Neuronal stem cell (in vitro differentiated cells): Measurements from ENCODE around the gene CDC26.

ENCODE experiments used
- DNase-seq: peaks from one replicate; pipeline ENCODE4 v3.0.0-alpha.2; 2013; ENCODE audit warnings: low spot score
- H2AFZ ChIP-seq: one replicate; pipeline ENCODE4 v1.6.1; 2013; ENCODE audit warnings: mild to moderate bottlenecking, low read length, inconsistent platforms
- H2AK5ac ChIP-seq: 2 replicates; pipeline ENCODE4 v1.6.1; 2013; ENCODE audit warnings: low read depth, mild to moderate bottlenecking, inconsistent platforms, low read length, moderate library complexity, mixed read lengths
- H2BK120ac ChIP-seq: 2 replicates; pipeline ENCODE4 v1.6.1; 2013; ENCODE audit warnings: low read depth, mild to moderate bottlenecking, inconsistent platforms, low read length, moderate library complexity, mixed read lengths
- H2BK12ac ChIP-seq: one replicate; pipeline ENCODE4 v1.6.1; 2013; ENCODE audit warnings: low read length, inconsistent platforms
- H2BK15ac ChIP-seq: 2 replicates; pipeline ENCODE4 v1.6.1; 2013; ENCODE audit warnings: mild to moderate bottlenecking, low read length, inconsistent platforms, mixed read lengths
- H2BK5ac ChIP-seq: one replicate; pipeline ENCODE4 v1.6.1; 2013; ENCODE audit warnings: inconsistent platforms, mild to moderate bottlenecking, low read length, moderate library complexity
- H3K14ac ChIP-seq: one replicate; pipeline ENCODE4 v1.6.1; 2013; ENCODE audit warnings: low read length, inconsistent platforms
- H3K18ac ChIP-seq: 2 replicates; pipeline ENCODE4 v1.6.1; 2013; ENCODE audit warnings: low read length, inconsistent platforms
- H3K23ac ChIP-seq: 2 replicates; pipeline ENCODE4 v1.6.1; 2013; ENCODE audit warnings: low read depth, mild to moderate bottlenecking, mixed read lengths, low read length, inconsistent platforms; ENCODE audit not compliant: poor library complexity
- H3K27ac ChIP-seq: replicated peaks from 3 replicates; pipeline ENCODE4 v1.5.1; 2013; ENCODE audit warnings: low read length, inconsistent platforms
- H3K27me3 ChIP-seq, 3 experiments: 2 replicates each; pipeline ENCODE4 v1.6.1; 2013; ENCODE audit warnings: low read length in 3 of 3, mild to moderate bottlenecking in 2 of 3, inconsistent platforms in 1 of 3, low read depth in 1 of 3, mixed read lengths in 1 of 3, moderate library complexity in 1 of 3; ENCODE audit not compliant: control insufficient read depth in 3 of 3, insufficient read depth in 3 of 3
- H3K36me3 ChIP-seq, 2 donors: replicated peaks in 1 of 2; 2 replicates each; pipeline ENCODE4 v1.6.1; 2013; ENCODE audit warnings: low read length in 2 of 2; ENCODE audit not compliant: control insufficient read depth in 2 of 2, insufficient read depth in 2 of 2
- H3K4ac ChIP-seq: 2 replicates; pipeline ENCODE4 v1.6.1; 2013; ENCODE audit warnings: inconsistent platforms, mild to moderate bottlenecking, low read length, moderate library complexity
- H3K4me1 ChIP-seq, 2 donors: 1 replicate in 1 of 2; 2 replicates in 1 of 2; pipeline ENCODE4 v1.6.1; 2013; ENCODE audit warnings: low read length in 2 of 2, low read depth in 1 of 2; ENCODE audit not compliant: control insufficient read depth in 2 of 2, insufficient read depth in 1 of 2
- H3K4me2 ChIP-seq: one replicate; pipeline ENCODE4 v1.6.1; 2013; ENCODE audit warnings: mild to moderate bottlenecking, low read length, inconsistent platforms; ENCODE audit not compliant: insufficient read depth, poor library complexity, severe bottlenecking
- H3K4me3 ChIP-seq, 2 donors: 2 replicates each; pipeline ENCODE4 v1.5.1; 2013; ENCODE audit warnings: low read length in 2 of 2, mild to moderate bottlenecking in 2 of 2, inconsistent platforms in 1 of 2, moderate library complexity in 1 of 2
- H3K79me1 ChIP-seq: one replicate; pipeline ENCODE4 v1.6.1; 2013; ENCODE audit warnings: low read depth, mild to moderate bottlenecking, inconsistent platforms, low read length, moderate library complexity
- H3K9ac ChIP-seq: one replicate; pipeline ENCODE4 v1.6.1; 2013; ENCODE audit warnings: mild to moderate bottlenecking, low read depth, low read length, inconsistent platforms; ENCODE audit not compliant: poor library complexity
- H3K9me3 ChIP-seq, 2 donors: replicated peaks in 1 of 2; 2 replicates each; pipeline versions ENCODE3 to v1.6.1; 2013; ENCODE audit warnings: low read length in 2 of 2, mild to moderate bottlenecking in 2 of 2, inconsistent platforms in 1 of 2, low read depth in 1 of 2, mixed read lengths in 1 of 2, moderate library complexity in 1 of 2; ENCODE audit not compliant: control insufficient read depth in 2 of 2, insufficient read depth in 1 of 2
- H4K8ac ChIP-seq: one replicate; pipeline ENCODE4 v1.6.1; 2013; ENCODE audit warnings: low read depth, mild to moderate bottlenecking, inconsistent platforms, low read length, moderate library complexity
- H4K91ac ChIP-seq: one replicate; pipeline ENCODE4 v1.6.1; 2013; ENCODE audit warnings: low read length, low read depth, mild to moderate bottlenecking, inconsistent platforms; ENCODE audit not compliant: poor library complexity
- WGBS, 2 donors: extraction: QIAGEN DNeasy Blood & Tissue Kit; methylation state at CpG; one replicate each; pipeline ENCODE4 v1.1.7; 2013; ENCODE audit warnings: missing lambda C conversion rate in 2 of 2, mixed read lengths in 1 of 2; ENCODE audit not compliant: insufficient read length in 2 of 2, insufficient replicate concordance in 1 of 2; ENCODE audit errors: extremely low coverage in 2 of 2; 5-methylcytosine and 5-hydroxymethylcytosine counted together

Gene CDC26

GRCh38 chr9:113221003-113221799 is 54.2 kb downstream of the CDC26 start, which contains the start of the genes FKBP15 and SLC31A1:
Gene FKBP15, minus strand, starts transcription at chr9:113221277. Its CDS starts 34 bp downstream, at chr9:113221243.
Gene SLC31A1, plus strand, starts transcription at chr9:113221544. Its CDS starts 34,605 bp downstream, at chr9:113256149.
- Histone ChIP-seq H2BK15ac (no peak within 1 kb of the TSS), H3K27ac (peak within 1 kb of the TSS; percentile 76), H3K4me1 (peaks cover 4 to 12% of the 10 kb centered on the region in 2 donors), H3K14ac (peak within 1 kb of the TSS; percentile 90), H3K9me3 (no peaks in the 10 kb centered on the region), H3K9ac (peak within 1 kb of the TSS; percentile 94), H3K4me2 (peak within 1 kb of the TSS; percentile 79), H2BK12ac (no peak within 1 kb of the TSS), H3K4ac (no peak within 1 kb of the TSS), H2BK120ac (no peak within 1 kb of the TSS), H4K8ac (no peak within 1 kb of the TSS), H3K36me3 (peaks cover 0 to 13% of the 10 kb centered on the region in 2 donors), H3K18ac (peak within 1 kb of the TSS; percentile 93), H2AFZ (peak within 1 kb of the TSS; percentile 94), H3K27me3 (no peaks in the 10 kb centered on the region), H2AK5ac (no peak within 1 kb of the TSS), H3K4me3 (peak within 1 kb of the TSS; percentile 86 to 92), H4K91ac (no peak within 1 kb of the TSS), H3K23ac (peak within 1 kb of the TSS; percentile 76), H3K79me1 (peaks cover 3% of the 10 kb centered on the region), H2BK5ac (no peak within 1 kb of the TSS)
- no CpG with 5 or more reads among the region's 65 CpGs for WGBS, 2 donors
- peak; percentile 99 for DNase-seq

GRCh38 chr9:113220467-113221002 is 54.8 kb downstream of the CDC26 start:
- peak overlapping the region; percentile 76 for H3K27ac ChIP-seq
- H2AFZ ChIP-seq: peak overlapping the region; percentile 94
- peak overlapping the region; percentile 59 for H3K4me2 ChIP-seq
- no peaks in the 10 kb centered on the region for H3K9me3 ChIP-seq
- H2BK12ac ChIP-seq: no peak overlapping the region
- no peak overlapping the region for H3K14ac ChIP-seq
- H3K4ac ChIP-seq: no peak overlapping the region
- peaks cover 4 to 12% of the 10 kb centered on the region in 2 donors for H3K4me1 ChIP-seq
- H3K27me3 ChIP-seq: no peaks in the 10 kb centered on the region
- H4K91ac ChIP-seq: no peak overlapping the region
- peak overlapping the region; percentile 93 for H3K18ac ChIP-seq
- H2AK5ac ChIP-seq: no peak overlapping the region
- no CpG with 5 or more reads among the region's 11 CpGs for WGBS, 2 donors
- H4K8ac ChIP-seq: no peak overlapping the region
- no peak overlapping the region for H2BK5ac ChIP-seq
- peak; percentile 0 for DNase-seq
- no peak overlapping the region for H2BK15ac ChIP-seq
- peaks cover 3% of the 10 kb centered on the region for H3K79me1 ChIP-seq
- no peak overlapping the region for H2BK120ac ChIP-seq
- H3K36me3 ChIP-seq: peaks cover 0 to 13% of the 10 kb centered on the region in 2 donors
- H3K23ac ChIP-seq: no peak overlapping the region
- H3K9ac ChIP-seq: peak overlapping the region; percentile 94
- H3K4me3 ChIP-seq: peak overlapping the region; percentile 86 to 92

- no peak overlapping the region for H3K23ac ChIP-seq
- H3K27me3 ChIP-seq: no peaks in the 10 kb centered on the region
- H2AFZ ChIP-seq: no peak overlapping the region
- peak overlapping the region; percentile 59 for H3K4me2 ChIP-seq
- DNase-seq: no peak
- H3K4ac ChIP-seq: no peak overlapping the region
- H3K27ac ChIP-seq: no peak overlapping the region
- H3K36me3 ChIP-seq: peaks cover 0 to 11% of the 10 kb centered on the region in 2 donors
- H2BK5ac ChIP-seq: no peak overlapping the region
- H4K8ac ChIP-seq: no peak overlapping the region
- peaks cover 4 to 12% of the 10 kb centered on the region in 2 donors for H3K4me1 ChIP-seq
- H3K18ac ChIP-seq: no peak overlapping the region
- H2AK5ac ChIP-seq: no peak overlapping the region
- H4K91ac ChIP-seq: no peak overlapping the region
- peaks cover 3% of the 10 kb centered on the region for H3K79me1 ChIP-seq
- H3K9ac ChIP-seq: no peak overlapping the region
- no peak overlapping the region for H2BK12ac ChIP-seq
- no peak overlapping the region for H3K14ac ChIP-seq
- H2BK15ac ChIP-seq: no peak overlapping the region
- peak overlapping the region in 1 of 2 donors; percentile 86 for H3K4me3 ChIP-seq
- H3K9me3 ChIP-seq: no peaks in the 10 kb centered on the region
- no peak overlapping the region for H2BK120ac ChIP-seq
- no CpG with 5 or more reads among the region's 1 CpG for WGBS, 2 donors
Measured at GRCh38 chr9:113219969-113220368, 55.4 kb downstream of the CDC26 start.
